Fibroblast of villous mesenchyme (primary cell): Measurements from ENCODE around the gene CTAGE1. TPM values are rescaled to one million over a fixed set of nuclear protein-coding genes. Genes with fewer than 3 reads are reported as not detected.

Source experiments
- DNase-seq: peaks from one replicate; pipeline ENCODE4 v3.0.0-alpha.2; 2010; ENCODE audit warnings: low read depth
- H3K4me3 ChIP-seq: 2 replicates; pipeline ENCODE4 v1.5.1; 2011; ENCODE audit warnings: low read depth, mild to moderate bottlenecking, low read length
- total RNA-seq: library from RNA; depleted of rRNA; stranded (reverse); fragments of >200 nt; gene quantifications from 2 replicates; pipeline ENCODE4 v1.2.3, GENCODE V29; 2012
- TF ChIP-seq, protein P1 (sequence below): IDR thresholded peaks from 2 replicates; pipeline ENCODE4 v1.5.1; 2012; ENCODE audit warnings: low read depth, mild to moderate bottlenecking, low read length; ENCODE audit not compliant: insufficient read depth

CTAGE1 gene
- total RNA-seq, 1 donor, result 0.43 TPM

- H3K4me3 ChIP-seq, result no peak overlapping the region
- peak; percentile 55 for DNase-seq
- TF ChIP-seq, protein P1, sequence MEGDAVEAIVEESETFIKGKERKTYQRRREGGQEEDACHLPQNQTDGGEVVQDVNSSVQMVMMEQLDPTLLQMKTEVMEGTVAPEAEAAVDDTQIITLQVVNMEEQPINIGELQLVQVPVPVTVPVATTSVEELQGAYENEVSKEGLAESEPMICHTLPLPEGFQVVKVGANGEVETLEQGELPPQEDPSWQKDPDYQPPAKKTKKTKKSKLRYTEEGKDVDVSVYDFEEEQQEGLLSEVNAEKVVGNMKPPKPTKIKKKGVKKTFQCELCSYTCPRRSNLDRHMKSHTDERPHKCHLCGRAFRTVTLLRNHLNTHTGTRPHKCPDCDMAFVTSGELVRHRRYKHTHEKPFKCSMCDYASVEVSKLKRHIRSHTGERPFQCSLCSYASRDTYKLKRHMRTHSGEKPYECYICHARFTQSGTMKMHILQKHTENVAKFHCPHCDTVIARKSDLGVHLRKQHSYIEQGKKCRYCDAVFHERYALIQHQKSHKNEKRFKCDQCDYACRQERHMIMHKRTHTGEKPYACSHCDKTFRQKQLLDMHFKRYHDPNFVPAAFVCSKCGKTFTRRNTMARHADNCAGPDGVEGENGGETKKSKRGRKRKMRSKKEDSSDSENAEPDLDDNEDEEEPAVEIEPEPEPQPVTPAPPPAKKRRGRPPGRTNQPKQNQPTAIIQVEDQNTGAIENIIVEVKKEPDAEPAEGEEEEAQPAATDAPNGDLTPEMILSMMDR, result no peak
Observed at GRCh38 chr18:22434973-22435608, 17.4 kb upstream of the CTAGE1 start.

DNA sequence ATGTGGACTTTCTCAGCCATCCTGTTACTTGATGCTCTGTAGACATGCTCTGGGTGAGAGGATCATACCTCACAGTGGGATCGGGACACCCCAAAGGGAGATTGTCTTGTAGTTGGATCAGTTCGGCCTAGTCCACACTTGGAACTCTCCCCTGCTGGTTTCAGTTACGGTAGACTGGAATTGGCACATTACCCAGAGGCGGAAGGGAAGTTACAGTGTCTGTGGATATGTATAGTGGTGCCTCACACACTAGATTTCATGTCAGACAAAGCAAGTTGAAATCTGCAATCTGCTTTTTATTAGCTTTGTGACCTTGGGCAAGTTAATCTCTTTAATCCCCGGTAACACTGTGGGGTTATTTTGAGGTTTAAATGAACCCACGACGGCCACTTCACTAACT, 16.2 kb upstream of the CTAGE1 start:
- TF ChIP-seq, protein P1, result no peak
- peak; percentile 58 for DNase-seq
- no peak overlapping the region for H3K4me3 ChIP-seq

- TF ChIP-seq, protein P1, result no peak
- no peak overlapping the region for H3K4me3 ChIP-seq
- DNase-seq, result peak; percentile 94
Observed at GRCh38 chr18:22432657-22433137, 15.0 kb upstream of the CTAGE1 start.

DNA sequence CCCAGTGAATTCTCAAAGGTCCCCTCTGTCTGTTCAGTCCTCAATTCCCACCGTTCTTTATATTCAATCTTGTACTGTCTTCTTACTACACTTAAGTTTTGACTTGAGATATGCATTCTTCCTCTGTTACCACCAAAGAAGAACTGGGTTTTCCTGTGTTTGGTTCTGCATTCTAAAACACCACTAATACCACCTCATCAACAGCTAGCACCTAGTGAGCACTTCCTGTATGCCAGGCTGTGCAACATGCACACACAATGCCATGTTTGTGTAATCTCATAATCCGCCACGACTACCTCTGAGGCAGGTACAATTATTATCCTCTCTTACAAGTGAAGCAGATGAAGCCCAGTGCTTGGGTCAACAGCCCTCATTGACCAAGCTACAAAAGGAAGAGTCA, 11.8 kb upstream of the CTAGE1 start:
- DNase-seq, result no peak
- no peak overlapping the region for H3K4me3 ChIP-seq
- TF ChIP-seq, protein P1, result no peak

DNA sequence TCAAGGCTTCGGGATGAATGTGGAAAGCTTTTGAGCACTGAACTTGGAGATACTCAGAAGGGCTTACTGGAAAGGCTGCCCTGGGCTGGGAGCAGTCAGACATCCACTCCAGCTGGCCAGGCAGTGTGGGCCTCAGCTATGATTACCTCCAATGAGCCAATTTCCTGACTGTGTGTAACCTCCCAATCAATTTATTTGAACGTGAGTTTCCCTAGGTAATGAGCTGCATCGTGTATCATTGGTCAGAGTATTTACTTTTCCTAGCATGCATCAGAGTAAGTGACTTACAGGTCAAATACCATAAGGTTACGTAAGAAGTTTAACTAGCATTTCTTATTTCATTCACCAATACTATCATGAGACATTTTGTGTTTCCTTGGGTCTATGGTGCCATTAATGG, 11.0 kb upstream of the CTAGE1 start:
- peak; percentile 25 for DNase-seq
- no peak overlapping the region for H3K4me3 ChIP-seq
- TF ChIP-seq, protein P1, result no peak

GRCh38 chr18:22427822-22428549, 10.3 kb upstream of the CTAGE1 start:
- TF ChIP-seq, protein P1, result no peak
- no peak for DNase-seq
- H3K4me3 ChIP-seq, result no peak overlapping the region
